ENCODE results near the gene SECISBP2L. TPM values are rescaled to one million over a fixed set of nuclear protein-coding genes. Genes with fewer than 3 reads are reported as not detected.

SECISBP2L gene
- polyA plus RNA-seq, 1 donor from 2014 or later, result 31.5 TPM

GRCh38 chr15:48946074-48946839 lies 100.0 kb downstream of the SECISBP2L start:
- peaks cover 0 to 4% (median 0%) of the 10 kb centered on the region in 3 donors for H3K9me3 Mint-ChIP-seq
- H3K27me3 Mint-ChIP-seq, result peaks cover 3% of the 10 kb centered on the region
- no peaks in the 10 kb centered on the region for H3K36me3 Mint-ChIP-seq
- no peak overlapping the region for H3K27ac Mint-ChIP-seq
- no peak overlapping the region for H3K4me3 Mint-ChIP-seq
- no peaks in the 10 kb centered on the region for H3K4me1 Mint-ChIP-seq

- H3K27ac Mint-ChIP-seq, result no peak overlapping the region
These were observed 100.9 kb downstream of the SECISBP2L start for GRCh38 chr15:48945386-48945785.

DNA sequence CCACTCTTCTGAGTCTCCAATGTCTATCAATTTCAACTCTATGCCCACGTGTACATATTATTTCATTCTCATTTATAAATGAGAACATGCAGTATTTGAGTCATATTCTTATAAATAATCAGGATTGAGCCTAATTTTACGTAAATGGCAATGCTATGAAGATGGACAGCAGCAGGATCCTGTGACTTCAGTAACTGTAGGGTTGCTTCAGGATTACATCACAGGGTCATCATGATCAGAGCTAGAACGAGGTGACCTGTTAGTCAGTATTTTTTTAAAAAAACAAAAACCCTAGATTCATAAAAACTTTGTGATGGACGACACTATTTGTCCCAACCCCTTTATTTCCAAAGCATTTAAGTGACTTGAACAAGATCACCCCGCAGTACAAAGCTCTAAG lies 104.3 kb downstream of the SECISBP2L start:
- Mint-ChIP-seq H3K27ac (no peak overlapping the region), H3K36me3 (no peaks in the 10 kb centered on the region)

More at GRCh38 chr15:48945386-48945785, 100.9 kb downstream of the SECISBP2L start:
- Mint-ChIP-seq H3K4me1 (peaks cover 0 to 5% (median 3%) of the 10 kb centered on the region in 3 donors), H3K36me3 (no peaks in the 10 kb centered on the region), H3K9me3 (peaks cover 0 to 4% (median 0%) of the 10 kb centered on the region in 3 donors), H3K4me3 (no peak overlapping the region), H3K27me3 (peaks cover 3% of the 10 kb centered on the region)

GRCh38 chr15:48940508-48940907 lies 105.7 kb downstream of the SECISBP2L start:
- Mint-ChIP-seq H3K9me3 (peaks cover 0 to 4% (median 0%) of the 10 kb centered on the region in 3 donors), H3K4me3 (no peak overlapping the region), H3K4me1 (peaks cover 0 to 5% (median 3%) of the 10 kb centered on the region in 3 donors), H3K36me3 (no peaks in the 10 kb centered on the region), H3K27ac (no peak overlapping the region), H3K27me3 (peaks cover 12% of the 10 kb centered on the region)

More for the DNA sequence above, 104.3 kb downstream of the SECISBP2L start:
- peaks cover 5% of the 10 kb centered on the region for H3K27me3 Mint-ChIP-seq
- no peak overlapping the region for H3K4me3 Mint-ChIP-seq
- peaks cover 0 to 5% (median 3%) of the 10 kb centered on the region in 3 donors for H3K4me1 Mint-ChIP-seq
- H3K9me3 Mint-ChIP-seq, result peaks cover 0 to 4% (median 0%) of the 10 kb centered on the region in 3 donors

DNA sequence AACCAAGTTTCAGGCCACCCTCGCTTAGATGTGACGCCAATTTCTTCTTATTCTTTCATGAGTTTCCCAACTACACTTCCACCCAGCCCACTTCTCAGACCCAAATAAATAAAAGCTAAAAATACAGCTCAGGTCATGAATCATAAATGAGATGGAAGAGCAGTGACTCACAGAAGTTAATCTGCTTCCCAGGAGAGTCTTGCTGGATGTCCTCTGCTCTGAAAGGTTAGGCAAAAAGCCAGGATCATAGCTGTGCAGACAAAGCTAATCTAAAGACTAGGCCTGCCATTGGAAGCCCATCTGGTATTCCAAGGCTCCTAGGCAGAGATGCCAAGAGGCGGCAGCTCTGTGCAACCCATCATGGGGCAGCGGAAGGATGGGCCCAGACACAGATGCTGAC lies 106.6 kb downstream of the SECISBP2L start:
- Mint-ChIP-seq H3K4me3 (no peak overlapping the region), H3K4me1 (peaks cover 0 to 5% (median 3%) of the 10 kb centered on the region in 3 donors), H3K36me3 (no peaks in the 10 kb centered on the region), H3K27me3 (peaks cover 15% of the 10 kb centered on the region), H3K9me3 (peaks cover 0 to 4% (median 0%) of the 10 kb centered on the region in 3 donors), H3K27ac (no peak overlapping the region)

Other genes starting within 250 kb of the SECISBP2L start
- gene CEP152, start 235.4 kb downstream of the SECISBP2L start, polyA plus RNA-seq, result 8.4 TPM
- gene EID1, start 168.3 kb downstream of the SECISBP2L start, polyA plus RNA-seq, result 140 TPM
- gene SHC4, start 82.5 kb downstream of the SECISBP2L start, polyA plus RNA-seq, result not detected
- 27.3 TPM for gene COPS2, start 109.2 kb upstream of the SECISBP2L start, polyA plus RNA-seq
- 16.2 TPM for gene GALK2, start 123.8 kb upstream of the SECISBP2L start, polyA plus RNA-seq